CD8-positive, alpha-beta memory T cell (primary cell): ENCODE data around the gene TMCC1. TPM values are rescaled to one million over a fixed set of nuclear protein-coding genes. Genes with fewer than 3 reads are reported as not detected.

ENCODE experiments used
- CTCF ChIA-PET: fragments of 350-600 bp; sonication (Branson Sonifier 250); formaldehyde crosslinking; loops from one replicate; lab custom pipeline; 2021; ENCODE audit warnings: antibody characterized with exemption; lab: Charles Lee
- POLR2A ChIA-PET: fragments of 350-600 bp; sonication (Branson Sonifier 250); formaldehyde crosslinking; loops from one replicate; lab custom pipeline; 2021; ENCODE audit warnings: antibody characterized with exemption; lab: Charles Lee
- DNase-seq, 5 donors: peaks; one replicate each; pipeline versions ENCODE4 v3.0.0 to v3.0.0-alpha.2; 2020 to 2022; ENCODE audit warnings: mixed read lengths in 1 of 5
- H3K27ac ChIP-seq: one replicate; pipeline ENCODE4 v1.7.0; 2013; ENCODE audit warnings: low read depth, mild to moderate bottlenecking, low read length, moderate library complexity
- H3K27me3 ChIP-seq: 2 replicates; pipeline ENCODE4 v1.7.0; 2013; ENCODE audit warnings: low read length, mild to moderate bottlenecking; ENCODE audit not compliant: insufficient read depth, poor library complexity, severe bottlenecking
- H3K36me3 ChIP-seq: 2 replicates; pipeline ENCODE4 v1.7.0; 2013; ENCODE audit warnings: mild to moderate bottlenecking, low read length, moderate library complexity; ENCODE audit not compliant: insufficient read depth
- H3K4me1 ChIP-seq: 2 replicates; pipeline ENCODE4 v1.7.0; 2013; ENCODE audit warnings: mild to moderate bottlenecking, low read length, moderate library complexity; ENCODE audit not compliant: insufficient read depth
- H3K4me3 ChIP-seq: 2 replicates; pipeline ENCODE4 v1.7.0; 2013; ENCODE audit warnings: mild to moderate bottlenecking, low read length
- H3K9me3 ChIP-seq: 2 replicates; pipeline ENCODE4 v1.7.0; 2013; ENCODE audit warnings: mild to moderate bottlenecking, low read length
- H3K27ac Mint-ChIP-seq, 8 donors: one replicate each; pipeline ENCODE4 v1.8.0; 2020 to 2021; ENCODE audit warnings: mixed read lengths in 8 of 8, mild to moderate bottlenecking in 6 of 8, inconsistent platforms in 3 of 8, moderate library complexity in 3 of 8
- H3K27me3 Mint-ChIP-seq, 2 donors: one replicate each; pipeline ENCODE4 v1.8.0; 2020 to 2021; ENCODE audit warnings: mixed read lengths in 2 of 2, mild to moderate bottlenecking in 1 of 2, moderate library complexity in 1 of 2
- H3K36me3 Mint-ChIP-seq, 3 donors: one replicate each; pipeline ENCODE4 v1.8.0; 2020 to 2021; ENCODE audit warnings: mixed read lengths in 3 of 3, inconsistent platforms in 1 of 3, mild to moderate bottlenecking in 1 of 3
- H3K4me1 Mint-ChIP-seq, 3 donors: one replicate each; pipeline ENCODE4 v1.8.0; 2020 to 2021; ENCODE audit warnings: mixed read lengths in 3 of 3, inconsistent platforms in 1 of 3, mild to moderate bottlenecking in 1 of 3
- H3K4me3 Mint-ChIP-seq, 7 donors: one replicate each; pipeline ENCODE4 v1.8.0; 2020 to 2021; ENCODE audit warnings: mixed read lengths in 7 of 7, mild to moderate bottlenecking in 6 of 7, moderate library complexity in 4 of 7, inconsistent platforms in 2 of 7
- H3K9me3 Mint-ChIP-seq, 5 donors: one replicate each; pipeline ENCODE4 v1.8.0; 2020 to 2022; ENCODE audit warnings: mixed read lengths in 5 of 5, mild to moderate bottlenecking in 3 of 5, moderate library complexity in 2 of 5, inconsistent platforms in 1 of 5
- polyA plus RNA-seq: library from polyadenylated mRNA; unstranded; fragments of 300-500 nt; fragmentation: Illumina TruSeq; gene quantifications from one replicate; pipeline ENCODE4 v1.2.3, GENCODE V29; 2021
- total RNA-seq, 2 experiments: library from RNA; stranded (reverse); gene quantifications; one replicate each; pipeline ENCODE4 v1.2.3, GENCODE V29; 2021

The TMCC1 gene
- total and polyA plus RNA-seq, 3 experiments from 2014 or later, result 5.6 to 18.6 (median 16.0) TPM

GRCh38 chr3:129718201-129718600 is 175.3 kb downstream of the TMCC1 start:
- Mint-ChIP-seq H3K27me3 (no peaks in the 10 kb centered on the region), H3K9me3 (no peaks in the 10 kb centered on the region), H3K36me3 (peaks cover 0 to 1% (median 0%) of the 10 kb centered on the region in 3 donors), H3K4me3 (no peak overlapping the region), H3K27ac (no peak overlapping the region), H3K4me1 (peaks cover 4 to 6% (median 5%) of the 10 kb centered on the region in 3 donors)
- H3K36me3 ChIP-seq, result no peaks in the 10 kb centered on the region
- H3K9me3 ChIP-seq, result no peaks in the 10 kb centered on the region
- no peaks in the 10 kb centered on the region for H3K27me3 ChIP-seq
- H3K4me3 ChIP-seq, result no peak overlapping the region
- ChIA-PET CTCF (no interaction called here), POLR2A (no interaction called here)
- no peak overlapping the region for H3K27ac ChIP-seq
- no peak for DNase-seq
- H3K4me1 ChIP-seq, result no peaks in the 10 kb centered on the region

- no peak overlapping the region for H3K27ac ChIP-seq
- Mint-ChIP-seq H3K9me3 (no peaks in the 10 kb centered on the region), H3K4me3 (no peak overlapping the region), H3K27ac (peak overlapping the region in 1 of 8 donors; percentile 87), H3K4me1 (peaks cover 4 to 5% (median 4%) of the 10 kb centered on the region in 3 donors), H3K27me3 (no peaks in the 10 kb centered on the region), H3K36me3 (no peaks in the 10 kb centered on the region)
- H3K4me1 ChIP-seq, result no peaks in the 10 kb centered on the region
- H3K9me3 ChIP-seq, result no peaks in the 10 kb centered on the region
- no peaks in the 10 kb centered on the region for H3K27me3 ChIP-seq
- H3K4me3 ChIP-seq, result no peak overlapping the region
- H3K36me3 ChIP-seq, result no peaks in the 10 kb centered on the region
- POLR2A ChIA-PET, result interaction anchor here (0.7 kb wide), 1 partner anchor 18 kb away, joined by 5 read pairs; no protein-coding TSS in a partner anchor
- CTCF ChIA-PET, result no interaction called here
- DNase-seq, result no peak
Measured at GRCh38 chr3:129715854-129716253, 177.7 kb downstream of the TMCC1 start.

GRCh38 chr3:129708328-129708861 is 185.1 kb downstream of the TMCC1 start:
- H3K4me1 Mint-ChIP-seq, result no peaks in the 10 kb centered on the region
- no peak overlapping the region for H3K4me3 Mint-ChIP-seq
- no peaks in the 10 kb centered on the region for H3K9me3 ChIP-seq
- H3K27me3 Mint-ChIP-seq, result no peaks in the 10 kb centered on the region
- ChIA-PET CTCF (no interaction called here), POLR2A (no interaction called here)
- H3K36me3 Mint-ChIP-seq, result peaks cover 2 to 5% (median 3%) of the 10 kb centered on the region in 3 donors
- DNase-seq, result no peak
- no peak overlapping the region for H3K27ac Mint-ChIP-seq
- no peaks in the 10 kb centered on the region for H3K27me3 ChIP-seq
- no peaks in the 10 kb centered on the region for H3K4me1 ChIP-seq
- H3K9me3 Mint-ChIP-seq, result no peaks in the 10 kb centered on the region
- no peak overlapping the region for H3K27ac ChIP-seq
- no peaks in the 10 kb centered on the region for H3K36me3 ChIP-seq
- H3K4me3 ChIP-seq, result no peak overlapping the region

GRCh38 chr3:129705274-129705673 is 188.2 kb downstream of the TMCC1 start:
- H3K27me3 Mint-ChIP-seq, result no peaks in the 10 kb centered on the region
- H3K27ac Mint-ChIP-seq, result peak overlapping the region in 1 of 8 donors; percentile 31
- ChIA-PET POLR2A (no interaction called here), CTCF (no interaction called here)
- no peak overlapping the region for H3K27ac ChIP-seq
- peaks cover 0 to 5% (median 0%) of the 10 kb centered on the region in 3 donors for H3K4me1 Mint-ChIP-seq
- H3K36me3 Mint-ChIP-seq, result peaks cover 2 to 6% (median 5%) of the 10 kb centered on the region in 3 donors
- no peaks in the 10 kb centered on the region for H3K9me3 ChIP-seq
- H3K4me1 ChIP-seq, result no peaks in the 10 kb centered on the region
- no peaks in the 10 kb centered on the region for H3K9me3 Mint-ChIP-seq
- no peaks in the 10 kb centered on the region for H3K27me3 ChIP-seq
- H3K4me3 ChIP-seq, result no peak overlapping the region
- no peak overlapping the region for H3K4me3 Mint-ChIP-seq
- no peaks in the 10 kb centered on the region for H3K36me3 ChIP-seq
- DNase-seq, result no peak

- no peaks in the 10 kb centered on the region for H3K9me3 ChIP-seq
- no peaks in the 10 kb centered on the region for H3K4me1 ChIP-seq
- no peaks in the 10 kb centered on the region for H3K9me3 Mint-ChIP-seq
- ChIA-PET POLR2A (no interaction called here), CTCF (no interaction called here)
- no peak overlapping the region for H3K4me3 ChIP-seq
- no peaks in the 10 kb centered on the region for H3K36me3 ChIP-seq
- peaks cover 2 to 6% (median 5%) of the 10 kb centered on the region in 3 donors for H3K36me3 Mint-ChIP-seq
- H3K27me3 Mint-ChIP-seq, result no peaks in the 10 kb centered on the region
- no peak for DNase-seq
- H3K27ac ChIP-seq, result no peak overlapping the region
- no peak overlapping the region for H3K4me3 Mint-ChIP-seq
- no peaks in the 10 kb centered on the region for H3K27me3 ChIP-seq
- peak overlapping the region in 1 of 8 donors; percentile 15 for H3K27ac Mint-ChIP-seq
- peaks cover 0 to 5% (median 0%) of the 10 kb centered on the region in 3 donors for H3K4me1 Mint-ChIP-seq
Measured at GRCh38 chr3:129703913-129704312, 189.6 kb downstream of the TMCC1 start.

- Histone ChIP-seq H3K27me3 (no peaks in the 10 kb centered on the region), H3K4me3 (no peak overlapping the region), H3K9me3 (no peaks in the 10 kb centered on the region), H3K27ac (no peak overlapping the region), H3K36me3 (no peaks in the 10 kb centered on the region), H3K4me1 (no peaks in the 10 kb centered on the region)
- ChIA-PET POLR2A (no interaction called here), CTCF (no interaction called here)
- H3K27me3 Mint-ChIP-seq, result no peaks in the 10 kb centered on the region
- peaks cover 0 to 5% (median 0%) of the 10 kb centered on the region in 3 donors for H3K4me1 Mint-ChIP-seq
- DNase-seq, result no peak
- no peak overlapping the region for H3K4me3 Mint-ChIP-seq
- no peak overlapping the region for H3K27ac Mint-ChIP-seq
- no peaks in the 10 kb centered on the region for H3K9me3 Mint-ChIP-seq
- peaks cover 2 to 6% (median 6%) of the 10 kb centered on the region in 3 donors for H3K36me3 Mint-ChIP-seq
Measured at GRCh38 chr3:129702934-129703712, 190.4 kb downstream of the TMCC1 start.

- ChIA-PET CTCF (no interaction called here), POLR2A (no interaction called here)
- DNase-seq, result no peak
- H3K9me3 ChIP-seq, result no peaks in the 10 kb centered on the region
- no peaks in the 10 kb centered on the region for H3K27me3 ChIP-seq
- H3K4me1 ChIP-seq, result no peaks in the 10 kb centered on the region
- H3K4me3 Mint-ChIP-seq, result no peak overlapping the region
- peaks cover 3 to 19% (median 8%) of the 10 kb centered on the region in 3 donors for H3K36me3 Mint-ChIP-seq
- no peak overlapping the region for H3K4me3 ChIP-seq
- H3K27me3 Mint-ChIP-seq, result no peaks in the 10 kb centered on the region
- H3K4me1 Mint-ChIP-seq, result peaks cover 0 to 5% (median 0%) of the 10 kb centered on the region in 3 donors
- no peak overlapping the region for H3K27ac ChIP-seq
- no peaks in the 10 kb centered on the region for H3K36me3 ChIP-seq
- no peak overlapping the region for H3K27ac Mint-ChIP-seq
- peaks cover 0 to 6% (median 0%) of the 10 kb centered on the region in 5 donors for H3K9me3 Mint-ChIP-seq
Measured at GRCh38 chr3:129701161-129701560, 192.3 kb downstream of the TMCC1 start.

- POLR2A ChIA-PET, result no interaction called here
Measured at GRCh38 chr3:129699612-129700011, 193.9 kb downstream of the TMCC1 start.

More at GRCh38 chr3:129699612-129700011, 193.9 kb downstream of the TMCC1 start:
- peaks cover 3 to 5% (median 3%) of the 10 kb centered on the region in 3 donors for H3K4me1 Mint-ChIP-seq
- H3K27ac Mint-ChIP-seq, result no peak overlapping the region
- H3K27me3 Mint-ChIP-seq, result no peaks in the 10 kb centered on the region
- no peak overlapping the region for H3K4me3 ChIP-seq
- H3K4me1 ChIP-seq, result no peaks in the 10 kb centered on the region
- peaks cover 0 to 6% (median 0%) of the 10 kb centered on the region in 5 donors for H3K9me3 Mint-ChIP-seq
- peak overlapping the region; percentile 46 for H3K27ac ChIP-seq
- no peak overlapping the region for H3K4me3 Mint-ChIP-seq
- H3K36me3 ChIP-seq, result no peaks in the 10 kb centered on the region
- DNase-seq, result no peak
- no peaks in the 10 kb centered on the region for H3K9me3 ChIP-seq
- CTCF ChIA-PET, result no interaction called here
- no peaks in the 10 kb centered on the region for H3K27me3 ChIP-seq
- peaks cover 1 to 20% (median 7%) of the 10 kb centered on the region in 3 donors for H3K36me3 Mint-ChIP-seq
